SK-N-SH treated with all-trans-retinoic acid at 6 μM for 48 hours (cell line): ENCODE data around the gene B3GNT7.

Source experiments
- CSDC2 ChIP-seq: fragments of 250-450 bp; sonication (Bioruptor Pico); IDR thresholded peaks from 2 replicates; pipeline ENCODE4 v1.5.0; 2020; ENCODE audit warnings: mild to moderate bottlenecking, moderate library complexity
- CSRNP3 ChIP-seq: fragments of 250-450 bp; sonication (Bioruptor Pico); IDR thresholded peaks from 2 replicates; pipeline ENCODE4 v1.5.1; 2021; ENCODE audit warnings: mild to moderate bottlenecking, moderate library complexity
- ESRRG ChIP-seq: fragments of 250-450 bp; sonication (Bioruptor Pico); IDR thresholded peaks from 2 replicates; pipeline ENCODE4 v1.6.1; 2021; ENCODE audit warnings: mild to moderate bottlenecking
- ISL1 ChIP-seq: fragments of 250-450 bp; sonication (Bioruptor Pico); IDR thresholded peaks from 2 replicates; pipeline ENCODE4 v2.1.2; 2022; ENCODE audit warnings: mild to moderate bottlenecking, moderate library complexity
- PATZ1 ChIP-seq: fragments of 250-450 bp; sonication (Bioruptor Pico); IDR thresholded peaks from 2 replicates; pipeline ENCODE4 v1.8.0; 2020; ENCODE audit warnings: mild to moderate bottlenecking, moderate library complexity, borderline replicate concordance
- PPARA ChIP-seq: fragments of 250-450 bp; sonication (Bioruptor Pico); IDR thresholded peaks from 2 replicates; pipeline ENCODE4 v1.5.0; 2020; ENCODE audit warnings: mild to moderate bottlenecking, borderline replicate concordance
- RARB ChIP-seq: fragments of 250-450 bp; sonication (Bioruptor Pico); IDR thresholded peaks from 2 replicates; pipeline ENCODE4 v1.8.0; 2021; ENCODE audit warnings: mild to moderate bottlenecking, moderate library complexity
- TCF4 ChIP-seq: fragments of 250-450 bp; sonication (Bioruptor Pico); IDR thresholded peaks from 2 replicates; pipeline ENCODE4 v1.8.0; 2021; ENCODE audit warnings: mild to moderate bottlenecking, moderate library complexity, borderline replicate concordance
- TSHZ2 ChIP-seq: fragments of 250-450 bp; sonication (Bioruptor Pico); IDR thresholded peaks from 2 replicates; pipeline ENCODE4 v1.5.0; 2020; ENCODE audit warnings: mild to moderate bottlenecking, moderate library complexity
- ZNF70 ChIP-seq: fragments of 450-650 bp; formaldehyde crosslinking; IDR thresholded peaks from 2 replicates; pipeline ENCODE4 v1.5.0; 2020; ENCODE audit warnings: mild to moderate bottlenecking, moderate library complexity
- ZNF8 ChIP-seq: fragments of 450-650 bp; formaldehyde crosslinking; IDR thresholded peaks from 2 replicates; pipeline ENCODE4 v1.5.0; 2020; ENCODE audit warnings: mild to moderate bottlenecking, moderate library complexity

- no peak for TF ChIP-seq CSDC2 (CRISPR knock-in tag)
- TF ChIP-seq ESRRG: no peak
- no peak for TF ChIP-seq TCF4 (CRISPR knock-in tag)
- no peak for TF ChIP-seq ZNF8 (CRISPR knock-in tag)
- no peak for TF ChIP-seq CSRNP3 (CRISPR knock-in tag)
- no peak for TF ChIP-seq TSHZ2
- no peak for TF ChIP-seq RARB (CRISPR knock-in tag)
- no peak for TF ChIP-seq PATZ1 (CRISPR knock-in tag)
- no peak for TF ChIP-seq ZNF70 (CRISPR knock-in tag)
- TF ChIP-seq ISL1 (CRISPR knock-in tag): no peak
- no peak for TF ChIP-seq PPARA (CRISPR knock-in tag)
These were observed 2.4 kb downstream of the B3GNT7 start for GRCh38 chr2:231397928-231398294.
